ENCODE measurements around the gene SASH1.

GRCh38 chr6:148415511-148416260, 73.0 kb downstream of the SASH1 start:
- TF ChIP-seq CTCF (IDR thresholded peaks at IDR 0.05) = no peak
- no peak for TF ChIP-seq POLR2A (IDR thresholded peaks at IDR 0.05)

All from ovary (tissue), 3 donors.